ENCODE results near the gene ASB6.

GRCh38 chr9:129646654-129647053 is 4.7 kb upstream of the ASB6 start:
- TF ChIP-seq POLR2AphosphoS5 (IDR thresholded peaks at IDR 0.05; ENCODE audit: low read depth) = no peak
- TF ChIP-seq CTCF (IDR thresholded peaks at IDR 0.05; ENCODE audit: insufficient read depth, low read length) = no peak

Data from HL-60 (cell line).